Fibroblast of the aortic adventitia (primary cell): ENCODE measurements around the gene MMP11. TPM values are rescaled to one million over a fixed set of nuclear protein-coding genes. Genes with fewer than 3 reads are reported as not detected.

Source experiments
- DNase-seq: peaks from one replicate; pipeline ENCODE4 v3.0.0-alpha.2; 2010; ENCODE audit warnings: low read depth
- H3K4me3 ChIP-seq: 2 replicates; pipeline ENCODE4 v1.5.1; 2011; ENCODE audit warnings: low read depth, mild to moderate bottlenecking, control low read depth, low read length, moderate library complexity
- CTCF ChIP-seq: IDR thresholded peaks from 2 replicates; pipeline ENCODE4 v1.5.1; 2011; ENCODE audit warnings: mild to moderate bottlenecking, low read length, control low read depth, inconsistent platforms; ENCODE audit not compliant: insufficient read depth
- total RNA-seq: library from RNA; depleted of rRNA; stranded (reverse); fragments of >200 nt; gene quantifications from 2 replicates; pipeline ENCODE4 v1.2.3, GENCODE V29; 2012; ENCODE audit warnings: low replicate concordance

Gene MMP11
- total RNA-seq, 1 donor = 5.1 TPM

DNA sequence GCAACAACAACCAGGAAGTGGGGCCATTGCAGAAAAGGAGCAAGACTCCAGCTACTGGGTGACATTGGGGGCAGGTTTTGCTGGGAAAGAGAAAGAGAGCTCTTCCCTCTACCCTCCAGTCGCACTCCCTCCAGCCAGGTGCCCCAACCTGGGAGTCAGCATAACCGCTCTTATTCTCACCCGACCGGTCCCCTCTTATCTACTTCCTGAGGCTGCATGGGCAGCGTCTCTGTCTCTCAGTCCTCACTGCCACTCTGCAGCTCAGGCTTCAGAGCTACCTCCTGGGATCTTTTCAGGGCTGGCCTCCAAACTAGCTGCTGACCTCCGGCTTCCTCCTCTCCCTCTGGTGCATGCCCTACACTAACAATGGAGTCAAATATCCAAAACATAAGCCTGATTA lies 26.9 kb upstream of the MMP11 start:
- no peak overlapping the region for H3K4me3 ChIP-seq
- DNase-seq = no peak
- no peak for TF ChIP-seq CTCF

DNA sequence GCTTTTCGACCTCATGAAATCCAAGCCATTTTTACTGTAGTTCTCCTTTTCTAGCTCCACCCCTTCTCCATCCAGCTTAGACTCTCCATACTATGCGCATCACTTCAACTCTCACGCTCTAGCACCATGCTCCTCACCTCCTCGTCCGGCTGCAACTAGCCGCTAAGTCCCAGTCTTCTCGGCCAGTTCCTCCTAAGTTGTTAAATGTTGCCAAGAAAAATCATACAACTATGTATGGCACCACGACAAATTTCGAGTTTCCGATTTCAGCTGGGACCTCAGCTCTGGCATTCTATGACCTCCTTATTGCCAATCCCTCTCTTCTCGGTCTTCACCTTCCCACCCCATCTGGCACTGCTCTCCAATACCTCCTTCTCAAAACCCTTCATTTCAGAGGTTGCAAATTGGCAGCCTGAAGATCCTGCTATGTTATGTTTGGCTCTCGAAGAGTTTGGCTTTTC lies 22.8 kb upstream of the MMP11 start:
- peak; percentile 91 for DNase-seq

GRCh38 chr22:23750367-23750713 lies 22.3 kb upstream of the MMP11 start:
- peak; percentile 46 for DNase-seq
- no peak for TF ChIP-seq CTCF
- peak overlapping the region; percentile 91 for H3K4me3 ChIP-seq

More for the DNA sequence above, 22.8 kb upstream of the MMP11 start:
- H3K4me3 ChIP-seq = peak overlapping the region; percentile 91
- TF ChIP-seq CTCF = no peak

GRCh38 chr22:23750714-23751440 lies 21.8 kb upstream of the MMP11 start, which contains the start of gene ZNF70:
Gene ZNF70 (minus strand): TSS chr22:23751112. CDS start chr22:23745140, 5,972 bp downstream.
- peak; percentile 66 for DNase-seq
- peak; percentile 9 for TF ChIP-seq CTCF
- peak within 1 kb of the TSS; percentile 91 for H3K4me3 ChIP-seq

- TF ChIP-seq CTCF = no peak
- DNase-seq = no peak
- H3K4me3 ChIP-seq = peak overlapping the region; percentile 91
These were observed 21.1 kb upstream of the MMP11 start for GRCh38 chr22:23751441-23751996.

DNA sequence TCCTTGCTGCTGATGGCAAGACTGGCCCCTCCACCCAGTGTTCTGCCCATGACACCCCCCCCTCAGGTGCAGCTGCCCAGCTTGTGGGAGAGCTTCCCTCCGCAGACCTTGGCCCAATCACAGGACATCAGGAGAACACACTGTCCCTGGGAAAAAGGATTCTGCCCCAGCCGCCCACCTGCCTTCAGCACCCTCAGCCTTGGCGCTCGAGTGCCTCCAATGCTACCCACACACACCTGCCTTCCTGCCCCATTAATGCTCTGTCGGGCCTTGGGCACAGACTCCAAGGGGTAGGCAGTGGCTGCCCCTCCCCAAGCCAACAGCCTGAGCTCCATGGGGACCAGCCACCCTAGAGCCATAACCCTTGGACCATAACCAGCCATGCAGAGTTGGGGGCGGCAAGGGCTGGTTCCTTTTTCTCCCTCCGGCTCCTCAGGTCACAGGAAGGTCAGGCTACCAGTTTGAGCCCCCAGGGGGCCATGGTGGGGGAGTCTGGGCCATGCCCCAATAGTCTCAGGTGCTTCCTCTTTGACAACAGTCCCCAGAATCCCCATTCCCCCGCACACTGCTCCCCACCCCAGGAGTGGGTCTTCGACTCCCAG lies 20.5 kb upstream of the MMP11 start:
- H3K4me3 ChIP-seq = no peak overlapping the region
- no peak for TF ChIP-seq CTCF
- no peak for DNase-seq
